DMS114 treated with DMSO at 0.1 percent for 48 hours (cell line): ENCODE results near the gene INTS11.

Experiments
- DNase-seq: peaks from one replicate; lab custom pipeline; 2025; ENCODE audit not compliant: unreplicated experiment; lab: John Stamatoyannopoulos, UW

INTS11 gene

DNA sequence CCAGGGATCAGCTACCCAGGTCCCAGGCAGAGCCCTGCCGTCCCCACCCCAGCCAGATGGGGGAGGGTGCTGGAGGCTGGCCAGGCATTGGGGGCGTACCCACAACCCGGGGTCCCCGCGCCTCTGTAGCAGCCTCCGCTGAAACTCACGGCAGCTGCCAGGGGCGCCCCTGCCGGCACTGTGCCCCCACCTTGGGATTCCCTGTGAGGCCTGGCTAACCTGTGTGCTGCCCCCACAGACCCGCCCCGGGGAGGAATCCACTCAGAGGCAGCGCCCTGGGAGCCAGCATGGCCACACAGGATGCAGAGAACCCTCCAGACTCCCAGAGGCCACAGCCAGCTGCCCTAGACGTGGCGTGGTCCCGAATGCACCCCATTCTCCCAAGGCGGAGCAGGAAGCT, 20.9 kb upstream of the INTS11 start:
- no peak for DNase-seq

DNA sequence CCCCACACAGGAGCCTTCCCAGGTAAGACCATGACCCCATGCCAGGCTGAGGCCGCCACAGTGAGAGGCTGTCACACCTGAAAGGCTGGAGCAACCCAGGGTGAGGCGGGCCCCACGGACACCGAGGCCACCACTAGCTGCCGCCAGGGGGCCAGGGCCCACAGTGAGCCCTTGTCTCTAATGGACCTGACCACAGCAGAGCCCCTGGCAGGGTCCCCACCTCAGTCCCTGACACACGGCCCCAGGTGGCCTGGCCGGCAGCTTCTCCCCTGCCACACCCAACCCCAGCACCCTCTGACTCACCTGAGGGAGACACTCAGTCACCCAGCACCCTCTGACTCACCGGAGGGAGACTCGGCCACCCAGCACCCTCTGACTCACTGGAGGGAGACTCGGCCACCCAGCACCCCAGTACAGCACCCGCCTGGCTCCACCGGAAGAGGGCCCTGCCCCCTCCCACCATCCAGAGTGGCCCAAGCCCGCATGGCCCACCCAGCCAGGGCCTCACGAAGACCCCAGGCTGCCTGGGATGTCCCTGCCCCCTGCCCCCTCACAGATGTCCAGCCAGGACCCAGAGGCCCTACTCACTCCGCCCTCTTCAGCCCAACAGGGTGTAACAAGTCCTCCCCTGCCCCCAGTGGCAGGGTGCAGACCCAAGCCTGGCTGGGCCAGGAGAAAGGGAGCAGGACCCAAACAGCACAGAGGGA, 20.3 kb upstream of the INTS11 start:
- DNase-seq: no peak

DNA sequence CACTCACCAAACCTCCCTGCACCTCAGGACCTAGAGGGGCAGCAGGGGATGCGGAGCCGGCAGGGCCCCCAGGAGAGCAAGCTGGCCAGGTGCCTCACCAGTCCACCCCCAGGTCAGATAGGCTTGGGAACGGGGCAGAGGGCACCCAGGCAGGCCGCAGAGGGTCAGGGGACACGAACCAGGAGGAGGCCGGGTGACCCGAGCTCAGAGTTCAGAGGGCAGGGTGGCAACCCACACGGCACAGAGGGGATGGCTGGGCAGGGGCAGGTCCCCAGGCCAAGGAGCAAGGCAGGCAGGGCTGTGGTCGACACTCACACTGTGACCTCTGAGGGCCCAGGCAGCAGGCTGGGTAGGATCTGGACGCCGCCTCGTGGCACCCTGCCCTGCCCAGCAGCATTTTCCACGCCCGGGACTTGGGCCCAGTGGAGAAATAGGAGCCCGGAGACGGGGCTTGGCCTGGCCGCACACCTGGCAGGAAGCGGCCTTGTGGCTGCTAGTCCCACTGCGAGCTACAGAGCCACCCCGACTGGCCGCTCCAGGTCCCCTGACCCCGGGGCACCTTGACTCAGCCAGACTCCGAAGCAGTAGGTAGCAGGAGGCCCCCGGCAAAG, 19.5 kb upstream of the INTS11 start:
- DNase-seq: no peak

DNA sequence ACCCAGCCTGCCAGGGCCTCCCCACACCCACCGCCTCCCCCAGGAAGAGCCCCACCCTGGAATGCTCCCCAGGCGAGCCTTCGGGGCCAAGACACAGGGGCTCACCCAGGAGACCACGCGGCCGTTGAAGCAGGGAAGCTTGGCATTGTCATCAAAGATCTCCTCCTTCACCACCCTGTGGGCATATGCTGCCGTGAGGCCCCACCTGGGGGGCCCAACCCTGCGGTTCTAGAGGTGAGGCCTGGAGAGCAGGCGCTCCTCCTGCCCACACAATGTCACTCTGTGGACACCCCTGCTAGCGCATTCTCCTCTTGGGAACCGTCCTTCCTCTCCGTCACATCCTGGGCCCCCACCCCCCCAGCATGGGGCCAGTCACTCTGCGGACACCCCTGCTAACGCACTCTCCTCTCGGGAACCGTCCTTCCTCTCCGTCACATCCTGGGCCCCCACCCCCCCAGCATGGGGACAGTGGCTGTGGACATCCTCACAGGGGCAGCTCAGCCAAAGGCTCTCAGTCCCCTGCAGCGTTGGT, 18.2 kb upstream of the INTS11 start:
- no peak for DNase-seq

DNA sequence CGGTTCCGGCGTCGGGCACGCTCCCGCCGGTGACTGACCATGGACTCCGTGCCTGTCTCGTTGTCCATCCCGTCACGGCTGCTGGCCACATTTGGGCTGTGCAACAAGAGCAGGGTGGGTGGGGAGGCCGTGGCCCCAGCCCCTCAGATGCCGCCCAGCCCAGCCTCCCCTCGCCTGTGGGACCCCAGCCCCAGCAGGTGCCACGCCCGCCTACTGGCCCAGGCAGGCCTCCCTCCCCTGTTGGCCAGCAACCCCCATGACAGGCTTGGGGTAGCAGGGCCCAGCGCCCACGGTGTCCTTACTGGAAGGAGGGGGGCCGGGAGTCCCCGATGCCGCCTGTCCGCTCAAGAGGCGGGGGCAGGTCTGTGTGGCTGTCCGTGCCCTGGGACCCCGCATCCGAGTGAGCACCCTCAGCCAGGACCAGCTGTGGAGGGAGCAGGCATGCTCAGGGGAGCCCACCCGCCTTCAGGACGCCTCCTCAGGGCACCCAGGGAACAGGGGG, 17.7 kb upstream of the INTS11 start:
- DNase-seq: no peak

DNA sequence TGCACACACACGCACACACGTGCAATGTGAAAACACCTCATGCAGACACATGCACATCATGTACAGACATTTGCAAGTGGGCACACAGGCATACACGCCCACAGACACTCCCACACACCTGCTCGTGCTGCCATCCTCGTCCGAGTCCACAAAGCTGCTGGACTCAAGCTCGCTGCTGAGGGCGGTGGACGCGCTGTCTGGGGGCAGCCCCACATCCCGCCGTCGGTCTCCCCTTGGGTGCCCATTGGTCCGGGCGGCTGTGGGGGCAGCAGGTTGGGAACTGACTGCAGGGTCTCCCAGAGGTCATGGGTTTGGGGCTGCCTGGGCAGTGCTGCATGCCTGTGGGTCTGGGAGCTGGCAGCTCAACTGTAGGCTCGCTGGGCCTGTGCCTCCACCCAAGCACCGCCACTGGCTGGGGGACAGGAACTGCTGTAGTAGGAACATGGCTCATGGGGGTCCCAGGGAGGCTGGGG, 17.1 kb upstream of the INTS11 start:
- DNase-seq: no peak

DNA sequence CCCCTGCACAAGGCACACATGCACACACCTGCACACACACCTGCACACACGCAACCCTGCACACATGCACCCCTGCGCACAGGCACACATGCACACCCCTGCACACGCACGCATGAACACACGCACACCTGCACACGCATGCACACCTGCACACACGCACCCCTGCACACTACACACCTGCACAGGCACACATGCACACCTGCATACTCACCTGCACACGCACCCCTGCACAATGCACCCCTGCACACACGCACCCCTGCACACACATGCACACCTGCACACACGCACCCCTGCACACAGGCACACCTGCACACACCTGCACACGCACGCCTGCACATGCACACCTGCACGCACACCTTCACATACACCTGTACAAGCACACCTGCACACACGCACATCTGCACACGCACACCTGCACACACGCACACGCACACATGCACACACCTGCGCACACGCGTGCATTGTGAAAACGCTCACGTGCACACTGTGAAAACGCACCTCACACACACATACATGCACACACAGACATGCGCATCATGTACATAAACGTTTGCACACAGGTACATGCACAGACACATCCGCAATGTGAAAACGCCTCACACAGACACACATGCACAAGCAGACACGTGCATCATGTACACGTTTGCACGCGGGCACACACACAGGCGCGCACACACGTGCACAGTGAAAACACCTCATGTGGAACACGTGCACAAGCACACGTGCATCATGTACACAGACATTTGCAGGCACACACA, 16.5 kb upstream of the INTS11 start:
- DNase-seq: no peak

DNA sequence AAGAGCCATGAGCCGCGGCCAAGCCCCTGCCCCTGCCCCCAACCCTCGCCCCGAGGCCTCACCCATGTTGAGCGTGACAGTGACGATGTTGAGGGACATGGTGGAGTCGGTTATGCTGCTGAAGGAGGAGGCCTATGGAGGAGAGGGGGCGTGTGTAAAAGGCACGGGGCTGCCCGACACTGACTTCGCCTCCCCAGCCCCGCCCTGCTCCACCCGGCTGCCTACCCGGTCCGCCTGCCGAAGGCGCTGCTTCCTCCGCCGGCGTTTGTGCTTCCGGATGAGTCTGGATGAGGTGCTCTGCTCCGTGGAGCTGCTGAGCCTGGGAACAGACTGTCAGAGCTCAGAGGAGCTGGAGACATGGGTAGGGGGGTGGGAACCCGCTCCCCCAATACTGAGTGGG, 15.7 kb upstream of the INTS11 start:
- no peak for DNase-seq

DNA sequence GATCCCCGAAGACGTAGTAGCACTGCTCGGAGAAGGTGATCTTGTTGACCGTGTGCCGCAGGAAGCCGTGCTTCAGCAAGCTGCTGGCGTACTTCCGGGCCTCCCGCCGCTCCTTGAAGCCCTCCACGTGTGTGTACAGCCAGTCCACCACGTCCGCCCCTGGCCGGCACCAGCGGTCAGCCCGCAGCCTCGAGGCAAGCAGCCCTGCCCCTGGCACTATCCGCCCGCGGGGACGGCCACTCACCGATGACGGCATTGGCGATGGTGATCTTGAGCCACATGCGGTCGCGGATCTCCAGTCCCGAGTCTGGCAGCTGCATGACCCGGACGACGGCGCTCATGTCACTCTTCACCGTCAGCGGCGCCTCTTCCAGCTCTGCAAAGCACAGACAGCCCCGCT, 13.8 kb upstream of the INTS11 start:
- DNase-seq: no peak

DNA sequence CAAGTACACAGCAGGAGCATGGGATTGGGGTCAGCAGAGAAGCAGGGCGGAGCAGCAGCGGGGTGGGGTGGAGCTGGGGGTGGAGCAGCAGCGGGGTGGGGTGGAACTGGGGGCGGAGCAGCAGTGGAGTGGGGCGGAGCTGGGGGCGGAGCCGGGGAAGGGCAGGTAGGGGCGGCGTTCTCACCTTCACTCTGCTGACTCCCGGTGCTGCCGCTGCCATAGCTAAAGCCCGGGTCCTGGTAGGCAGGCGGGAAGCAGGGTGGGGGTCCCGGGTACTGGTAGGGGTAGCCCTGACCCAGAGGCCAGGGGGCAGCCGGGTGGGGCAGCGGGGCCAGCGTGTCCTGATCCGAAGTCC, 13.3 kb upstream of the INTS11 start:
- no peak for DNase-seq

DNA sequence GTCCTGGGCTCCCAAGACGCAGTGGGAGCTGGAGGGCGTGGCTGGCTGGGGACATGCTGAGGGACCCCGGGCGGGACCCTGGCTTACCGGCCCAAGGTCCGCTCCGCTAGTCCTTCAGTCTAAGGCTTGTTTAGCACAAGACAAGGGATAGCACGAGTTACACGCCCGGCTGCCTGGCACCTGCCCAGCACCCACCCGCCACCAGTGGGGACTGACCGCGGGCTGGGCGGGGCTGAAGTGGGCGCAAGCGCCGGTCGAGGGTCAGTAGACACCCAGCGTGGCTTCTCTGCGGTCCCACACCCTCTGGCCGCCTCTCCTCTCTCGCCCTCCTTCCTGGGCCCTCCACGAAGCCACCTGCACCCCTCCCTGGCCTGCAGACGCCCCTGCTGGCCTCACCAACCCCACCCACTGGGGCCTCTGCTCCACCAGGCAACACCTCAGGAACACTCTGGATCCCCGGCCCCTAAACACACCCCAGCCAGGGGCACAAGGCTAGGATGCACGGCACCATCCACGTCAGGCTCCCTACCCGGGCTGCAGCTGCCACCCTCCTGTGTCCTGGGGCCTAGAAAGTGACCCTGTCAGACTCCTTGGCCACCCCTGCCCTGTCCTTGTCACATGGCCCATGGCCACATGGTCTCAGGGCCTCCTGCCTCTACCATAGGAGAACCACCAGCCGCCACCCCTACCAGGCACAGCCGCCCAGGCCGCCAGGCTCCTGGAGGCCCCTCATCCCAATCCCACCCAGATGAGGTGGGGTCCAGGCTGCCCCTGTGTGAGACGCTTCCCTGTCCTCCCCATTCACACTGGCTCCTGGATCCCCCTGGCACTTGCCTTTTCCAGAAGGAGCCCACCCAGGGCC, 12.7 kb upstream of the INTS11 start:
- no peak for DNase-seq

DNA sequence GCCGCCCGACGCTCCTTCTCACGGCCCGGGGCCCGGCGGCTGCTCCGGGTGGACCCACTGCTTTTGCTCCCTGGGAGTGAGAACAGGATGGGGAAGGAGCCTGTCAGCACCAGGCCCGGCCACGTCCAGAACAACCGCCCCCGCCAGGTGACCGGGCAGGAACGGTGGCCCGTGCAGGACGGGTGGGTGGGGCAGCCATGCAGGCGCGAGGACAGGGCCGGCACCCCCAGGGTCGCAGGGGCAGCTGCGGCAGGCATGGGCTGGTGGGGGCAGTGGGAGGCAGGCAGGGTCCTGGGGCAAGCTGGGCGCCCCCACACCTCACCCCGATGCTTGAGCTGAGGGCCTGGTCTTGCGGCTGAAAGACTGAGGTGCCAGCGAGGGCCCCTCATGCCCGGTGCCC, 12.0 kb upstream of the INTS11 start:
- no peak for DNase-seq

DNA sequence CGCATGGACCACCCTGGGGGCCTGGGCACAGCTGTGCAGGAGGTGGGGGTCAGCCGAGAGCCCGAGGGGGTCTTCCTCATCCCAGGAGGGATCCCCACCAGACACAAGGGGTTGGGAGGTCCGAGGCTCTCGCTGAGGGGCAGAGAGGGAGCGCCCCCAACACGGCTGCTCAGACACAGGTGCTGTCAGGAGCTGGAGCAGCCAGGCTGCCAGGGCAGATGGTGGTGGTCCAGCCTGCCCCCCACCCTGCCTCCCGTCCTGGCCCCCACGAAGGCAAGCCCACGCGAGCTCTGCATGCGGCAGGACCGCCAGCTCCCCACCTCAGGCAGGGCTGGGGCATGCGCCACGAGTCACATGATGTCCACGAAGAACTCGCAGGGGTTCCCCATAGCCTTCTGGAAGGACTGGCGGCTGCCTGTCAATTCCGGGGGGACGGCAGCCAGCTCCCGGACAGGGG, 11.4 kb upstream of the INTS11 start:
- no peak for DNase-seq

DNA sequence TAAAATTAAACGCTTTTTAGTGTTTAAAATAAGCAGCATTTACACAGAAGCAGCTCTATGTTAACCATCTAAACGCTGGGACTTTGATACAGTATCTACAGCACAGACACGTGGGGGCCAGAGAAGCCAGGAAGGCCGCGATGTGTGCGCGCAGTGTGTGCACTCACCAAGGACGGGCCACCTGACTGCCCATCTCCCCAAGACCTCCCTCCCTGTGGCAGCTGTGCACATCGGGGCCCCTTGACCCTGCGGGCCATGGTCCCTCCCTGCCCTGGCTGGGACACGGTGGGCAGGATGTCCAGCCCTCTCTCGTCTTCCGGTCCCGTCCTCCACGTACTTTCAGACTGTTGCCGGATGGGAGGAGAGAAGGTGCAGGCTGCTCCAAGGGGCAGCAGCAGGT, 10.8 kb upstream of the INTS11 start:
- DNase-seq: no peak

DNA sequence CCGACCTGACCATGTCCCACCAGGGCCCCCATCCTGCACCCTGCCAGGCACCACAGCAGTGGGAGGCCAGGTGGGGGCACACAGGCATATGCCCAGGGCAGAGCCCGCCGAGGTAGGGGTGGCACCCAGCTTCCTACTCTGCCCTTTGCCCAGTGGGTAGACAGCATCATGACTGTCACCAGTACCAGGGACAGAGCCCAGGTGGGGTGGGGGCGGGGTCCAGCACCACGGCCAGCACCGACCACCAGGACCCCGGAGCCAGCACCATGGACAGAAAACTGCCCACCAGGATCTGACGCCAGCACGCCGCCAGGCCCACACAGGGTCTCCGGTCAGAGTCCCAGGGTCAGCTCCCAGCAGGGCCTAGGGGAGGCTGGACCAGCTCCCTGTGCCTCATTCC, 10.4 kb upstream of the INTS11 start:
- no peak for DNase-seq

DNA sequence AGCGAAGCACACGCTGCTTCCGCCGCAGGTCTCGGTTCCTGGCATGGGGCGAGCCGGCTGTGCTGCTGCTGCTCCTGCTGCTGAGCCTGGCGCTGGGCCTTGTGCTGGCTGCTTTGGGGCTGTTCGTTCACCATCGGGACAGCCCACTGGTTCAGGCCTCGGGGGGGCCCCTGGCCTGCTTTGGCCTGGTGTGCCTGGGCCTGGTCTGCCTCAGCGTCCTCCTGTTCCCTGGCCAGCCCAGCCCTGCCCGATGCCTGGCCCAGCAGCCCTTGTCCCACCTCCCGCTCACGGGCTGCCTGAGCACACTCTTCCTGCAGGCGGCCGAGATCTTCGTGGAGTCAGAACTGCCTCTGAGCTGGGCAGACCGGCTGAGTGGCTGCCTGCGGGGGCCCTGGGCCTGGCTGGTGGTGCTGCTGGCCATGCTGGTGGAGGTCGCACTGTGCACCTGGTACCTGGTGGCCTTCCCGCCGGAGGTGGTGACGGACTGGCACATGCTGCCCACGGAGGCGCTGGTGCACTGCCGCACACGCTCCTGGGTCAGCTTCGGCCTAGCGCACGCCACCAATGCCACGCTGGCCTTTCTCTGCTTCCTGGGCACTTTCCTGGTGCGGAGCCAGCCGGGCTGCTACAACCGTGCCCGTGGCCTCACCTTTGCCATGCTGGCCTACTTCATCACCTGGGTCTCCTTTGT, 9.2 kb upstream of the INTS11 start:
- DNase-seq: no peak

DNA sequence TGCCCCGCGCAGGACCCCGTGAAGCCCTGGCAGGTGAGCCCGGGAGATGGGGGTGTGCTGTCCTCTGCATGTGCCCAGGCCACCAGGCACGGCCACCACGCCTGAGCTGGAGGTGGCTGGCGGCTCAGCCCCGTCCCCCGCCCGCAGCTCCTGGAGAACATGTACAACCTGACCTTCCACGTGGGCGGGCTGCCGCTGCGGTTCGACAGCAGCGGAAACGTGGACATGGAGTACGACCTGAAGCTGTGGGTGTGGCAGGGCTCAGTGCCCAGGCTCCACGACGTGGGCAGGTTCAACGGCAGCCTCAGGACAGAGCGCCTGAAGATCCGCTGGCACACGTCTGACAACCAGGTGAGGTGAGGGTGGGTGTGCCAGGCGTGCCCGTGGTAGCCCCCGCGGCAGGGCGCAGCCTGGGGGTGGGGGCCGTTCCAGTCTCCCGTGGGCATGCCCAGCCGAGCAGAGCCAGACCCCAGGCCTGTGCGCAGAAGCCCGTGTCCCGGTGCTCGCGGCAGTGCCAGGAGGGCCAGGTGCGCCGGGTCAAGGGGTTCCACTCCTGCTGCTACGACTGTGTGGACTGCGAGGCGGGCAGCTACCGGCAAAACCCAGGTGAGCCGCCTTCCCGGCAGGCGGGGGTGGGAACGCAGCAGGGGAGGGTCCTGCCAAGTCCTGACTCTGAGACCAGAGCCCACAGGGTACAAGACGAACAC, 8.5 kb upstream of the INTS11 start:
- DNase-seq: no peak

DNA sequence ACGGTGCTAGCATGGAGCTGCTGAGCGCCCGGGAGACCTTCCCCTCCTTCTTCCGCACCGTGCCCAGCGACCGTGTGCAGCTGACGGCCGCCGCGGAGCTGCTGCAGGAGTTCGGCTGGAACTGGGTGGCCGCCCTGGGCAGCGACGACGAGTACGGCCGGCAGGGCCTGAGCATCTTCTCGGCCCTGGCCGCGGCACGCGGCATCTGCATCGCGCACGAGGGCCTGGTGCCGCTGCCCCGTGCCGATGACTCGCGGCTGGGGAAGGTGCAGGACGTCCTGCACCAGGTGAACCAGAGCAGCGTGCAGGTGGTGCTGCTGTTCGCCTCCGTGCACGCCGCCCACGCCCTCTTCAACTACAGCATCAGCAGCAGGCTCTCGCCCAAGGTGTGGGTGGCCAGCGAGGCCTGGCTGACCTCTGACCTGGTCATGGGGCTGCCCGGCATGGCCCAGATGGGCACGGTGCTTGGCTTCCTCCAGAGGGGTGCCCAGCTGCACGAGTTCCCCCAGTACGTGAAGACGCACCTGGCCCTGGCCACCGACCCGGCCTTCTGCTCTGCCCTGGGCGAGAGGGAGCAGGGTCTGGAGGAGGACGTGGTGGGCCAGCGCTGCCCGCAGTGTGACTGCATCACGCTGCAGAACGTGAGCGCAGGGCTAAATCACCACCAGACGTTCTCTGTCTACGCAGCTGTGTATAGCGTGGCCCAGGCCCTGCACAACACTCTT, 7.7 kb upstream of the INTS11 start:
- no peak for DNase-seq
